Neural cell (in vitro differentiated cells): ENCODE measurements around the gene ITPA. TPM values are rescaled to one million over a fixed set of nuclear protein-coding genes. Genes with fewer than 3 reads are reported as not detected.

Experiments
- H2AFZ ChIP-seq: fragments of 200-600, 300-800 bp; sonication (generic), shearing (Covaris generic); 2 replicates; pipeline ENCODE4 v1.6.0; 2014; ENCODE audit warnings: low read depth, mild to moderate bottlenecking, antibody characterized with exemption, low read length, moderate library complexity
- H3F3A ChIP-seq: fragments of 200-600 bp; shearing (Covaris generic); 2 replicates; pipeline ENCODE4 v1.6.1; 2016; ENCODE audit warnings: mild to moderate bottlenecking, moderate library complexity, mixed read lengths, antibody characterized with exemption, low read length; ENCODE audit not compliant: insufficient read depth, poor library complexity, severe bottlenecking
- H3K27ac ChIP-seq: fragments of 200-600, 300-800 bp; sonication (generic), shearing (Covaris generic); 2 replicates; pipeline ENCODE4 v1.5.1; 2014; ENCODE audit warnings: mild to moderate bottlenecking, low read length, moderate library complexity
- H3K27me3 ChIP-seq: fragments of 300-800, 200-600 bp; sonication (generic), shearing (Covaris generic); 2 replicates; pipeline ENCODE4 v1.6.0; 2014; ENCODE audit warnings: mild to moderate bottlenecking, low read depth, low read length, moderate library complexity; ENCODE audit not compliant: insufficient read depth
- H3K36me3 ChIP-seq: fragments of 300-800, 200-600 bp; sonication (generic), shearing (Covaris generic); 2 replicates; pipeline ENCODE4 v1.5.1; 2014; ENCODE audit warnings: mild to moderate bottlenecking, antibody characterized with exemption, low read length, moderate library complexity; ENCODE audit not compliant: insufficient read depth
- H3K4me2 ChIP-seq: fragments of 300-800, 200-600 bp; sonication (generic), shearing (Covaris generic); 2 replicates; pipeline ENCODE4 v1.6.0; 2014; ENCODE audit warnings: mild to moderate bottlenecking, low read length
- H3K4me3 ChIP-seq: fragments of 300-800, 200-600 bp; sonication (generic), shearing (Covaris generic); 2 replicates; pipeline ENCODE4 v1.5.1; 2014; ENCODE audit warnings: mild to moderate bottlenecking, low read length, moderate library complexity
- H3K79me2 ChIP-seq: fragments of 200-600 bp; shearing (Covaris generic); replicated peaks from 2 replicates; pipeline ENCODE4 v1.6.0; 2014; ENCODE audit warnings: mild to moderate bottlenecking, low read length, moderate library complexity; ENCODE audit not compliant: insufficient read depth
- H3K9ac ChIP-seq: fragments of 300-800, 200-600 bp; sonication (generic), shearing (Covaris generic); 2 replicates; pipeline ENCODE4 v1.6.1; 2016; ENCODE audit warnings: mild to moderate bottlenecking, low read length, mixed read lengths
- H3K9me2 ChIP-seq: fragments of 200-600 bp; shearing (Covaris generic); 2 replicates; pipeline ENCODE4 v1.6.1; 2016; ENCODE audit warnings: mild to moderate bottlenecking, low read length, mixed read lengths; ENCODE audit not compliant: insufficient read depth
- H3K9me3 ChIP-seq: fragments of 200-600, 300-800 bp; sonication (generic), shearing (Covaris generic); 2 replicates; pipeline ENCODE4 v1.6.1; 2016; ENCODE audit warnings: mild to moderate bottlenecking, mixed run types, low read length, moderate library complexity, mixed read lengths
- H4K20me1 ChIP-seq: fragments of 200-600 bp; shearing (Covaris generic); 2 replicates; pipeline ENCODE4 v1.6.1; 2016; ENCODE audit warnings: mild to moderate bottlenecking, mixed run types; ENCODE audit not compliant: insufficient read depth
- CTCF ChIP-seq: fragments of 450-650 bp; IDR thresholded peaks from 2 replicates; pipeline ENCODE4 v1.5.1; 2014; ENCODE audit warnings: antibody characterized with exemption, mild to moderate bottlenecking, moderate library complexity; ENCODE audit not compliant: poor library complexity, severe bottlenecking
- EZH2 ChIP-seq: fragments of 200-600, 300-800 bp; shearing (Covaris generic), sonication (generic); IDR thresholded peaks from 2 replicates; pipeline ENCODE4 v1.6.1; 2014; ENCODE audit warnings: antibody characterized with exemption, low read length, borderline replicate concordance, mild to moderate bottlenecking; ENCODE audit not compliant: insufficient read depth, poor library complexity, severe bottlenecking
- POLR2AphosphoS5 ChIP-seq: IDR thresholded peaks from 2 replicates; pipeline ENCODE4 v1.6.1; 2012
- RAD21 ChIP-seq: fragments of 450-650 bp; conservative IDR thresholded peaks from 2 replicates; pipeline ENCODE4 v1.6.1; 2014; ENCODE audit warnings: antibody characterized with exemption, mild to moderate bottlenecking, moderate library complexity
- REST ChIP-seq: IDR thresholded peaks from 2 replicates; pipeline ENCODE4 v1.6.1; 2012; ENCODE audit warnings: borderline replicate concordance
- SMC3 ChIP-seq: fragments of 450-650 bp; conservative IDR thresholded peaks from 2 replicates; pipeline ENCODE4 v1.6.1; 2014; ENCODE audit warnings: antibody characterized with exemption, mild to moderate bottlenecking, moderate library complexity; ENCODE audit not compliant: poor library complexity
- TAF1 ChIP-seq: IDR thresholded peaks from 2 replicates; pipeline ENCODE4 v1.6.1; 2012; ENCODE audit warnings: low read depth
- polyA plus RNA-seq: library from polyadenylated mRNA; depleted of rRNA; stranded (reverse); fragments of >200 nt; gene quantifications from 2 replicates; pipeline ENCODE4 v1.2.3, GENCODE V29; 2014

ITPA gene
- polyA plus RNA-seq, 1 donor from 2014 or later, result 87.1 TPM

- TF ChIP-seq TAF1 (no peak), EZH2 (no peak), CTCF (no peak), REST (no peak)
- Histone ChIP-seq H3K4me2 (no peak overlapping the region), H4K20me1 (no peaks in the 10 kb centered on the region), H3K9ac (no peak overlapping the region), H3K9me3 (no peaks in the 10 kb centered on the region), H2AFZ (no peak overlapping the region), H3K9me2 (no peaks in the 10 kb centered on the region), H3K27me3 (no peaks in the 10 kb centered on the region), H3K36me3 (no peaks in the 10 kb centered on the region), H3K27ac (no peak overlapping the region), H3F3A (no peaks in the 10 kb centered on the region), H3K4me3 (no peak overlapping the region), H3K79me2 (no peaks in the 10 kb centered on the region)
Observed at GRCh38 chr20:3190681-3191111, 18.6 kb upstream of the ITPA start.

- Histone ChIP-seq H3K27me3 (no peaks in the 10 kb centered on the region), H3K4me3 (no peak overlapping the region)
Observed at GRCh38 chr20:3192226-3193015, 16.9 kb upstream of the ITPA start.

GRCh38 chr20:3193806-3194616 lies 15.3 kb upstream of the ITPA start:
- H3K9me2 ChIP-seq, result no peaks in the 10 kb centered on the region
- no peaks in the 10 kb centered on the region for H3K27me3 ChIP-seq
- no peaks in the 10 kb centered on the region for H3F3A ChIP-seq
- H3K79me2 ChIP-seq, result no peaks in the 10 kb centered on the region
- H3K4me2 ChIP-seq, result no peak overlapping the region
- no peak overlapping the region for H3K9ac ChIP-seq
- H3K27ac ChIP-seq, result no peak overlapping the region
- no peak for TF ChIP-seq TAF1
- TF ChIP-seq SMC3, result no peak
- no peak for TF ChIP-seq POLR2AphosphoS5
- no peak for TF ChIP-seq RAD21
- no peak for TF ChIP-seq CTCF
- no peak for TF ChIP-seq EZH2
- H4K20me1 ChIP-seq, result no peaks in the 10 kb centered on the region
- H3K36me3 ChIP-seq, result no peaks in the 10 kb centered on the region
- H3K4me3 ChIP-seq, result no peak overlapping the region
- H3K9me3 ChIP-seq, result no peaks in the 10 kb centered on the region
- H2AFZ ChIP-seq, result no peak overlapping the region

More at GRCh38 chr20:3192226-3193015, 16.9 kb upstream of the ITPA start:
- H3K79me2 ChIP-seq, result no peaks in the 10 kb centered on the region
- H3K9me3 ChIP-seq, result no peaks in the 10 kb centered on the region
- H3K27ac ChIP-seq, result no peak overlapping the region
- H3K9ac ChIP-seq, result no peak overlapping the region
- H2AFZ ChIP-seq, result no peak overlapping the region
- no peaks in the 10 kb centered on the region for H3K36me3 ChIP-seq
- no peaks in the 10 kb centered on the region for H3K9me2 ChIP-seq
- H3K4me2 ChIP-seq, result no peak overlapping the region
- H3F3A ChIP-seq, result no peaks in the 10 kb centered on the region
- TF ChIP-seq EZH2, result no peak
- H4K20me1 ChIP-seq, result no peaks in the 10 kb centered on the region
